PFSK-1 (cell line): Measurements from ENCODE around the gene LIMA1.

Experiments
- POLR2AphosphoS5 ChIP-seq: IDR thresholded peaks from 2 replicates; pipeline ENCODE4 v1.6.1; 2012; ENCODE audit warnings: low read depth, mild to moderate bottlenecking, control low read depth, low read length, moderate library complexity
- REST ChIP-seq, 2 experiments: IDR thresholded peaks; 2 replicates each; pipeline versions ENCODE4 v1.6.1 to v1.8.0; 2011 to 2012; ENCODE audit warnings: low read depth in 2 of 2, low read length in 2 of 2, control low read depth in 1 of 2, inconsistent platforms in 1 of 2, mild to moderate bottlenecking in 1 of 2, moderate library complexity in 1 of 2; ENCODE audit not compliant: insufficient read depth in 1 of 2
- SIN3A ChIP-seq: IDR thresholded peaks from 2 replicates; pipeline ENCODE4 v1.6.1; 2012; ENCODE audit warnings: mild to moderate bottlenecking, low read length, moderate library complexity, borderline replicate concordance; ENCODE audit not compliant: insufficient read depth
- TAF1 ChIP-seq: IDR thresholded peaks from 2 replicates; pipeline ENCODE4 v1.6.1; 2012; ENCODE audit warnings: low read length, control low read depth, borderline replicate concordance; ENCODE audit not compliant: insufficient read depth

- TF ChIP-seq REST (IDR thresholded peaks at IDR 0.05; ENCODE audit: insufficient read depth in 1 of 2, low read depth in 2 of 2, low read length in 2 of 2) (no peak), POLR2AphosphoS5 (no peak), SIN3A (no peak), TAF1 (no peak)
These were observed 26.6 kb downstream of the LIMA1 start for GRCh38 chr12:50256761-50257160.
